Mucosa of descending colon (tissue), 3 donors: ENCODE data around the gene MFF. TPM values are rescaled to one million over a fixed set of nuclear protein-coding genes. Genes with fewer than 3 reads are reported as not detected.

ENCODE experiments used
- ATAC-seq: fragments of 200-7000 bp; cut with Tn5 transposase; one replicate; pipeline ENCODE4 v1.9.1; 2020; ENCODE audit warnings: mild to moderate bottlenecking, moderate library complexity
- DNase-seq, 3 donors: peaks; one replicate each; pipeline ENCODE4 v3.0.0-alpha.2; 2020
- H3K36me3 ChIP-seq: fragments of 200-600 bp; one replicate; pipeline ENCODE4 v1.8.0; 2021; ENCODE audit warnings: low read depth, mild to moderate bottlenecking
- H3K4me1 ChIP-seq: fragments of 200-600 bp; one replicate; pipeline ENCODE4 v1.8.0; 2021; ENCODE audit warnings: low read depth, mild to moderate bottlenecking
- H3K4me3 ChIP-seq: fragments of 200-600 bp; one replicate; pipeline ENCODE4 v1.8.0; 2021; ENCODE audit warnings: mild to moderate bottlenecking
- H3K9me3 ChIP-seq: fragments of 200-600 bp; one replicate; pipeline ENCODE4 v1.8.0; 2021; ENCODE audit warnings: mild to moderate bottlenecking
- intact Hi-C, 2 donors: fragments of 100-400 bp; cut with DNase I in 1 of 2; cut with micrococcal nuclease in 1 of 2; formaldehyde crosslinking; loops; one replicate each; pipeline versions ENCODE4 v1.11.0 to v1.11.1; 2022; cut with DNase I, micrococcal nuclease
- total RNA-seq, 3 donors: library from RNA; stranded (reverse); fragmentation: NEBNext Ultra II Directional in 2 of 3; extraction: Animal tissue kit (Norgen Biotek cat#: 25700) in 2 of 3; gene quantifications; one replicate each; pipeline versions ENCODE4 v1.2.1 to v1.2.4, GENCODE V29; 2021 to 2023
- TF ChIP-seq, protein P1 (sequence below): fragments of 200-600 bp; IDR thresholded peaks from one replicate; pipeline ENCODE4 v1.8.0; 2022; ENCODE audit warnings: antibody characterized with exemption, mild to moderate bottlenecking
- donor health status: DM: no; HTN: no; CAD: no; lungs with moderate emphysema.
- donor health status: DM: no; HTN: no; CAD: no.
- donor health status: DM: no; HTN: yes; CAD: no.

Gene MFF
- total RNA-seq, 3 donors from 2014 or later = 73.3 to 80.2 (median 77.0) TPM

DNA sequence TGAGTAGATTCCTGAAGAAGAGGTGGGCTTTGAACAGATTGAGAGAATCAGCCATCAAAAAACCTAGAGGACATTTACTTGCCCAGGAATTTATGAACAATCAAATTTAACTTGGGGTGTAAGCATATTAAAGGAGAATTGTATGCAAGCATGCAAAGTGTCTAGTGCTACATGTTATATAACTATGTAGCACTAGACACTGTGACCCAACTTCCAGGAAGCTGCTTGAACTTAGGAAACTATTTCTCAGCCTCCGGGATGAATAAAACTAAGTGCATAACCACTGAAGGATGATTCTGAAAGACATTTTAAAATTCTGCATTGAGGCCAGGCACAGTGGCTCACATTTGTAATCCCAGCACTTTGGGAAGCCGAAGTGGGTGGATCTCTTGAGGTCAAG lies 12.4 kb downstream of the MFF start:
- TF ChIP-seq, protein P1, sequence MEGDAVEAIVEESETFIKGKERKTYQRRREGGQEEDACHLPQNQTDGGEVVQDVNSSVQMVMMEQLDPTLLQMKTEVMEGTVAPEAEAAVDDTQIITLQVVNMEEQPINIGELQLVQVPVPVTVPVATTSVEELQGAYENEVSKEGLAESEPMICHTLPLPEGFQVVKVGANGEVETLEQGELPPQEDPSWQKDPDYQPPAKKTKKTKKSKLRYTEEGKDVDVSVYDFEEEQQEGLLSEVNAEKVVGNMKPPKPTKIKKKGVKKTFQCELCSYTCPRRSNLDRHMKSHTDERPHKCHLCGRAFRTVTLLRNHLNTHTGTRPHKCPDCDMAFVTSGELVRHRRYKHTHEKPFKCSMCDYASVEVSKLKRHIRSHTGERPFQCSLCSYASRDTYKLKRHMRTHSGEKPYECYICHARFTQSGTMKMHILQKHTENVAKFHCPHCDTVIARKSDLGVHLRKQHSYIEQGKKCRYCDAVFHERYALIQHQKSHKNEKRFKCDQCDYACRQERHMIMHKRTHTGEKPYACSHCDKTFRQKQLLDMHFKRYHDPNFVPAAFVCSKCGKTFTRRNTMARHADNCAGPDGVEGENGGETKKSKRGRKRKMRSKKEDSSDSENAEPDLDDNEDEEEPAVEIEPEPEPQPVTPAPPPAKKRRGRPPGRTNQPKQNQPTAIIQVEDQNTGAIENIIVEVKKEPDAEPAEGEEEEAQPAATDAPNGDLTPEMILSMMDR = no peak
- DNase-seq = no peak
- no peaks in the 10 kb centered on the region for H3K4me1 ChIP-seq
- no peak for ATAC-seq
- no peak overlapping the region for H3K4me3 ChIP-seq
- intact Hi-C loops = no loop called here
- H3K9me3 ChIP-seq = no peaks in the 10 kb centered on the region
- H3K36me3 ChIP-seq = no peaks in the 10 kb centered on the region

DNA sequence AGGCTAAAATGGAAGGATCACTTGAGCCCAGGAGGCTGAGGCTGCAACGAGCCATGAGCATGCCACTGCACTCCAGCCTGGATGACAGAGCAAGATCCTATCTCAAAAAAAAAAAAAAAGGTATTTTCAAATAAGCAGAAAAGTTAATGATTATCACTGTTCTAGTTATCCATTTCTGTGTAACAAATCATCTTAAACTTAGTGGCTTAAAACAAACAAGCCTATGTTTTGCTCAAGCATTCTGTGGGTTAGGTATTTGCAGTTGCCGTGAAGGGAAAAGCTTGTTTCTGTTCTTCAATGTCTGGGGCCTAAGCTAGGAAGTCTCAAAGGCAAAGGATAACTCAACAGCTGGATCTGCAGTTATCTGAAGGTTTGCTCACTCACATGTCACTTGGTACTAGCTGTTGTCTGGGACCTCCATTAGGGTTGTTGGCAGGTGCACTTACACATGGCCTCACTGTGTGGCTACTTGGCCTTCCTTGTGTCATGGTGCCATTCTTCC lies 14.1 kb downstream of the MFF start:
- TF ChIP-seq, protein P1 = no peak
- H3K9me3 ChIP-seq = no peaks in the 10 kb centered on the region
- ATAC-seq (no peak), DNase-seq (no peak)
- H3K4me3 ChIP-seq = no peak overlapping the region
- H3K36me3 ChIP-seq = no peaks in the 10 kb centered on the region
- intact Hi-C loops = no loop called here
- no peaks in the 10 kb centered on the region for H3K4me1 ChIP-seq

DNA sequence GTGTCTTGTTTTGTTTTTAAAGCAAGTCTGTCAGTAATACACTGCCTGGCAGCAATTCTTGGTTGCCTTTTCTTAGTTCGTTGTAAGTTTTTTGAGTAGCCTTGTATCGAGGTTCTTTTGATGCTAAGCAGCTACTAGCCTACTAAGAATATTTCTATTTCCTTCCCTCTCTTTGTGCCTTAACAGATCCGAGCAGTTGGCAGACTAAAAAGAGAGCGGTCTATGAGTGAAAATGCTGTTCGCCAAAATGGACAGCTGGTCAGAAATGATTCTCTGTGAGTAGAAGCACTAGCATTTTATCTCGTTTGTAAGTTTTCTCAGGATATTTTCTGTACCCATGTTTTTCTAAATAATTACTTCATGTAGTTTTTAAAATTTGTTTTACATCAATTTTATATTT lies 15.1 kb downstream of the MFF start:
- DNase-seq = no peak
- TF ChIP-seq, protein P1 = no peak
- Histone ChIP-seq H3K4me1 (no peaks in the 10 kb centered on the region), H3K4me3 (no peak overlapping the region), H3K36me3 (no peaks in the 10 kb centered on the region), H3K9me3 (no peaks in the 10 kb centered on the region)
- intact Hi-C loops = no loop called here
- no peak for ATAC-seq

DNA sequence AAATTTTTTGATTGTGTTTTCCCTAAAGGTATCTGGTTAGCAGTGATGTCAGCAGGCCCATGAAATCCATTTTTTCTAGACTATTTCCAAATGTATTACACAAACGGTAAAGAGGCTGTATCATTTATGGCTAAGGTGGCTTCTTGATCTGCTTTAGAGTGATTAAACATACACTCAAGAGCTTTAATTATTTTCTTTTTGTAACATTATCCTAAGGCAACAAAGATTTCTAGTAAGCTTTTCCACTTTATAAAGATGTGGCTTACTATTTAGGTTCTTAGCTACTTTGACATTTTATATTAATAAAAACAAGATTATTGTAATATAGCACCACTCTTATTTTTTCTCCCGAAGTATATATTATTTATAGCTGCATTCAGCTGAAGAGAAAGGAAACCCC lies 16.5 kb downstream of the MFF start:
- ATAC-seq (no peak), DNase-seq (no peak)
- Histone ChIP-seq H3K4me3 (no peak overlapping the region), H3K9me3 (no peaks in the 10 kb centered on the region), H3K36me3 (no peaks in the 10 kb centered on the region), H3K4me1 (no peaks in the 10 kb centered on the region)
- intact Hi-C loops = no loop called here
- TF ChIP-seq, protein P1 = no peak

DNA sequence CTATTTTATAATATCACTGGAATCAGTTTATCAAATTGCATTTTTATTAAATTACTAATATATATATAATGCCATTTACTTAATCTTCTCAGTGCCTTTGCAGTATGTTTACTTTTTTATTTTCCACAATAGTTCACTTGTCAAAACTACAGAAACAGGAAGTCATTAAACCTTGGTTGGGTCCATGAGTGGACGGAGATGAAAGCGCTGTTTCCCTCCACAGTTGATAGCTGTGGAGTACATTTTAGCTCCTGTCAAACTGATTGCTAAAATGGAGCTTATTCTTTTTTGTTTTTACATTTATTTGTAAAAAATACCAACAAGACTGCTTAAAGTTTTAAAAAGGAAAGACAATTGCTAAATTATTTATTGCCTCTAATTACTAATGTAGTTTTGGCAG lies 19.2 kb downstream of the MFF start:
- intact Hi-C loops = no loop called here
- DNase-seq = no peak
- Histone ChIP-seq H3K4me3 (no peak overlapping the region), H3K4me1 (no peaks in the 10 kb centered on the region), H3K9me3 (no peaks in the 10 kb centered on the region), H3K36me3 (no peaks in the 10 kb centered on the region)
- TF ChIP-seq, protein P1 = no peak
- no peak for ATAC-seq

DNA sequence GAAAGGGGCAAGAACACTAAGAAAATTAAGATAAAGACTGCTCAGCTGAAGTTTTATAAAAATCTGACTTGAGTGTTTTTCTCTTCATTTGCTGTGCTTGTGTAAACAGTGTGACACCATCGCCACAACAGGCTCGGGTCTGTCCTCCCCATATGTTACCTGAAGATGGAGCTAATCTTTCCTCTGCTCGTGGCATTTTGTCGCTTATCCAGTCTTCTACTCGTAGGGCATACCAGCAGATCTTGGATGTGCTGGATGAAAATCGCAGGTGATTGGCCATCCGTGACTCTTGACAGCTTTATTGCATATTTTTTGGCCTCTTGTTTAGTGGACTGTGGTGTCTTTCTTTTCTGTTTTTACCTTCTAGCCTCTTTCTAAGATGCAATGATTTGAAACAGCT lies 22.1 kb downstream of the MFF start:
- ATAC-seq (no peak), DNase-seq (no peak)
- no peaks in the 10 kb centered on the region for H3K9me3 ChIP-seq
- intact Hi-C loops = no loop called here
- no peak overlapping the region for H3K4me3 ChIP-seq
- no peaks in the 10 kb centered on the region for H3K36me3 ChIP-seq
- TF ChIP-seq, protein P1 = no peak
- H3K4me1 ChIP-seq = no peaks in the 10 kb centered on the region
